Stimulated activated CD8-positive, alpha-beta memory T cell treated with anti-CD3 and anti-CD28 coated beads, Interleukin-2, amount 100 ng/mL, for 48 hours (primary cell): ENCODE data around the gene CBX3.
"Not testable (repeated sequence)": the region's sequence is repeated elsewhere in the genome, so short reads cannot be mapped to it uniquely, and the experiment has no call there.

Source experiments
- DNase-seq, 2 donors: peaks; one replicate each; pipeline ENCODE4 v3.0.0-alpha.2; 2020; ENCODE audit warnings: low read depth in 2 of 2

Gene CBX3

DNA sequence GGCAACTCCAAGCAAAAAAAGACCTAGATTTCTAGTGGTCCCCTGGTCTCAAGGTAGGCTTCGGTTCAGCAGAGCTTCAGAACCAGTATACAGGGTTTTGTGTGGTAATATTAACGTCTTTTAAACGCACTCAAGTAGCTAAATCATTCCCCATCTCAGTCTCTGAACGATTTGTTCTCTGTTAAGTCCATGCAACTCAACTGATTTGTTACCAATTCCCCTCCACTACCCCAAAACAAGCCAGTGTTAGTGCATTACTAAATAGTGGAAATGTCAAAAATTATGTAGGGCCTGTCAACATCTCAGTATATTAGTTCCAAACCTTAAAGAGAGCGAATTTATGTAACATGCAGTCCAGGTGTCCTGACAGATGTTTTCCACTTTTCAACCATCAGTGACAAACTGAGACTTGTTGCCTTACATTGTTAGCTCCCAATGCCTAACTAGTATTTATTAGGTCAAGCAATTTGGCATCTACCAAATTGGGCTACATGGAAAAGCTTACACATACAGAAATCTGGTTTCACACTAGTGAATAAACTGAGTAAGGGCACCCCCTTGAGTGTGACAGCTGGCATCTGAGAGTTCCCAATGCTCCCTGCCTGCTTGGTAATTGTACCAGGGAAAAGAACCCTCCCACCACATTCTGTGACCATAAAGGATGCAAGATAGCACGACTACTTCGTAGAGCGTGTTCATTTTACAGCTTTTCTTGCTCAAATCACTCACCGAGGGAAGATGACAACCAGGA lies 13.2 kb upstream of the CBX3 start:
- no peak for DNase-seq

DNA sequence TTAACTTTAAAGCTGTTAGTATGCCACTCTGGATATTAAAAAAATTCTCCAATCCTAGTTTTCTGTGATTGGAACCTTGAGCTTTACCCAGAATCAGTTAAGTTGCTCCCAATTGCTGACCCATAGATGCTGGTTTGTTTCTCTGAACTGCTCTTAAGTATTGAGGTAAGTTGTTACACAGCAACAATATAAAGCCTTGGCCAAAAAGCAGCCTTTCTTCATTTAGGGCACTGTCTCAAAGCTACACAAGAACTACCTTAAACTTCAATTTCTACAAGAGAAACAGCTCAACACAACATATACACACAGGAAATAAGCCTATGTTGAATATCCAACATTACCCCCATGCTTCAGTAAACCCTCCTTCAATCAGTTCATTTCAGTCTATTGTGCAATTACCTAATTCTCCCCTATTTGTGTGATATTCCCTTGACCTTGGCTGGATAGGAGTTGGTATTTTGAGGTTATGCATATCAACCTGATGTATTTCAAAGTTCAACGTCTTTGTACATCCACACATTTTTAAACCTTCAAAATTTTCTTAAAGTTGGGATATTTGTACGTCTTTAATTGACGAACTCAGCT lies 12.5 kb upstream of the CBX3 start:
- DNase-seq, result no peak

DNA sequence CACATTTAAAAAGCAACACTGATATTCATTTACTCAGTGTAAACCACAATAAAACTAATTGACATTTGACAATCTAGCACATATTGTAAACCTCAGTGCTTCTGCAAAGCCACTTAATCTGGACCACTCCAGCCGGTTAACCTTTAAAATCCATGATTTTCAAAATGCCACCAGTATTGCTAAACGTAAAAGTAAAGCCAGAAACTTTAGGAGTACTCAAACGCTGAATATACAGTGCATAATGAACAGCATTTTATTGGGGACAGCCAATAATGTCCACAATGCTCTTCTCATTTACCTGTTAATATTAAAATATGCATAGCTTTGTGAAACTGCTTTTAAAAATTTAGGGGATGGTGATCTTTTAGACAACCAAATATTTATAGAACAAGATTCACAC lies 11.8 kb upstream of the CBX3 start:
- no peak for DNase-seq

DNA sequence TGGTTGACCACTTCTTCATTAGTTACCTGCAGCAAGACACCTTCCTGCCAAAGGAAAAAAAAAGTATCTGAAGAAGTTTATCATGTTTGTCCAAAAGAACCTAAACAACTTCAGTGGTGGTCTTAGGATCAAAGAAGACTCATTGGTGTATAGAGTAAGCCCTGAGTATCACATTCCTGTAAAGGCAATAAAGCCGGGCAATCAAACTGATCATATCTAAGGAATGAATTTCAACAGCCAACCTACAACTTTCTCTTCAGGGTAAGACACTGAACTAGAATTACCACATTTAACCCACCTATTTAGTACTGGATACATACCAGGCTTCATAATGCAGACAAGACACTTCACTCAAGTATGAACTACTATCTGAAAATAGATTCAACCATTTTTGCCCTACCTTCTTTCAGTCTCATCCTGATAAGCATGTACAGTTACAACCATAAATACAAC lies 11.1 kb upstream of the CBX3 start:
- DNase-seq, result no peak

DNA sequence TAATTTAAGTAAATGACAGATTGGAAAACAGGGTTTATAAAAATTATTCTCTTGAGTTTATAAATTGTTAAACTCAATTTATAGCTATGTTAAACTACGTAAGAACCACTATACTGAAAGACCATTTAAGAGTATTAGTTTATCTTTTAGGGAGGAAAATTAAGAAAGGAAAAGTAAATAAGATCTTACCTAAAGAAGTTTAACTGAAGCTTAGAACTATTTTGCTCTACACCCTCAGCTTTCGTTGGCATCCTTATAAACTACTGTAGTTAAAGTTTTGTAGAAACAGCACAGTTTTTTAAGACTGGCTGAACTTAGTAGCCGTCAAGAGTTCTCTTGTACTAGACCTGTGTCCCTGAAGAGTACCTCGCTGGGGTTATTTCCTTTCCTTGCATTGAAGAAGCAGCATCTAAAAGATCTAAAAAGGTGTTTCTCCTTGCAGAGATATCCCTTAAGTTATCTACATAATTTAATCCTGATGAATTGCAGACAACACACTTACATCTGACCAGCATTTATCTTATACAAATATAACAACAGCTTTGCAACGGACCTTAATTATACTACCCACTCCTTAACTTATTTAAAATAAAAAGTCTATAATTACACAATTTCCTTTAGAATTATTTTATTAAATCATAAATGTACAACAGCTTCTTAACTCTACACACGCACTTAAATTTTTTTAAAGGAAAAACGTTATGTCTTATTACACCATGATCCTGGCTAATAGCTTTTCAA lies 10.1 kb upstream of the CBX3 start:
- DNase-seq, result no peak

DNA sequence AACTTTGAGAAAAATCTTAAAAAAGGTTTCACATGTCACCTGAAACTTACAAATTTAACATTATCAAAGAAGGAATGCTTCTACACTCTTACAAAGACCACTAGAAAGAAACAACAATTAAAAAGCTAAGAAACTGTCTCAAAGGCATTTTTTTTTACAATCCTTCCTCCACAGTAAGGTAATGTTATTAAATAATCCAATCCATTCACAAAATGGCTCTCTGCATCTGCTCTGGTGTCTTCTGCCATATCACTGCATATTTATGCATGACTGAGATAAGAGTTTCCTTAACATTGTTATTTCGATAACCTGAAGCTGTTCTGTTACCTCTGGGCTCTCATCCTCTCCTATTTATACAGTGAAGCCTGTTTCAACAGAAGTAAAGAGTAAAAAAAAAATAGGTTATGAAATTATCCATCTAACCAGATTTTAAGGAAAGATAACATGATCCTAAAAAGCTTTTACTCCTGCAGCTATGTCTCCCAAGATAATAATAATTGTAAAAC lies 9.5 kb upstream of the CBX3 start:
- no peak for DNase-seq

DNA sequence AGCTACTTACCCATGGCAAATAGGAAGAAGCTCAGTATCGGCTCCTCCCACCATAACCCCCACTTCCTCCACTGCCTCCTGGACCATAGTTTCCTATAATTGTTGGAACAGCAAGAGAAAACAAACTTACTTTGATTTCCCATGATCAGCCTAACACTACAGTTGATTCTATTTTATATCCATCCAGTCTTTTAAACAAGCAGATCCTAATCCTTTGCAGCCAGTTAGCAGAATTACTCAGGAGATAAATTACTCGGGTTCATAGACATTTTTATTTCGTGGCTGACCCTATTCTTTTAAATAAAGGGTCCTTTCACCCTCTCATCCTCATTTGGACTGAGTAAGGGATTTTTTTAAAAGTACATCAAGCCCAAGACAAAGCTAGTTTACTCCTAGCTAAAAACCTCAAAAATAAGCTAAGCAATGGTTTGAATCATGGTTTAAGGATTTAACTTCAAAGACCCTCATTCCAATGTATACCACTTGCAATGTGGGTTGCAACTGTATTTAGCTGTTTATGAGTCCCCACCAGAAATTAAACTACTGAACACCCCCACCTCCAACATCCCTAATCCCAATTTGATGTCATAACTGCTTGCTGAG lies 9.0 kb upstream of the CBX3 start:
- DNase-seq, result no peak

DNA sequence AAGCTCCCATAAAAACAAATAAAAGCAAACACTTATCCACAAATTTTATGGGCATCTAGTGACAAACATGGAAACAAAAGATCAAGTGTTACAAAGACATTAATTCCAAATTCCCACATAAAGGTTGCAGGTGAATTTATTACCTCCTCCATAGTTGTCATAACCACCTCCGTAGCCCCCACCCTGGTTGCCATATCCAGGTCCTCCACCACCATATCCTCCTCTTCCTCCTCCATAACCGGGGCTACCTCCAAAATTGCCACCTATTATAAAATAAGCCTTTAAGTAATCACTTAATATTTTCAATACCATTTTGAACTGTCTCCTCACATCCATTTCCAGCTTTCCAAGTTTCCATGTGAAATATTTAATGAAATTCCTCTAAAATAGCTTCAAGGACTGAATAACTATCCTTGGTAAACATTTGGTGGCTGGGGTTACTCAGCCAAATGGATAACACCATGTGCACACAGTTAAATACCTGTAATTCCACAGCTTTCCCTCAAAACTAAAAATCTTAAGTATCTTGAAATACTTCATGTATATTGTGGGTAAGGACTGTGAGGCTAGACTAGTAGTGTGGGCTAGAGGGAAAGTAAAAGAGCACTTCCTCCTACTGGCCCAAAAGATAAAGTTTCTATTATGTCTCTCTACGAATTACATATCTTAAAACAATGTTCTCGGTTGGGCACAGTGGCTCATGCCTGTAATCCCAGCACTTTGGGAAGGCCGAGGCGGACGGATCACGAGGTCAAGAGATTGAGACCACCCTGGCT lies 7.9 kb upstream of the CBX3 start:
- no peak for DNase-seq

DNA sequence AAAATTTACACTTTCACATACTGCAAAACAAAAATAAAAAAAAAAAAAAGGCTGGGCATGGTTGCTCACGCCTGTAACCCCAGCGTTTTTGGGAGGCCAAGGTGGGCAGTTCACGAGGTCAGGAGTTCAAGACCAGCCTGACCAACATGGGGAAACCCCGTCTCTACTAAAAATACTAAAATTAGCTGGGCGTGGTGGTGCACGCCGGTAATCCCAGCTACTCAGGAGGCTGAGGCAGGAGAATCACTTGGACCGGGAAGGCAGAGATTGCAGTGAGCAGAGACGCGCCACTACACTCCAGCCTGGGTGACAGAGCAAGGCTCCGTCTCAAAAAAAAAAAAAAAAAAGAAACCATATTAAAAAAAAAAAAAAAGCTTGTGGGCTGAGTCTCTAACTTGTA lies 6.8 kb upstream of the CBX3 start:
- not testable (repeated sequence) for DNase-seq

DNA sequence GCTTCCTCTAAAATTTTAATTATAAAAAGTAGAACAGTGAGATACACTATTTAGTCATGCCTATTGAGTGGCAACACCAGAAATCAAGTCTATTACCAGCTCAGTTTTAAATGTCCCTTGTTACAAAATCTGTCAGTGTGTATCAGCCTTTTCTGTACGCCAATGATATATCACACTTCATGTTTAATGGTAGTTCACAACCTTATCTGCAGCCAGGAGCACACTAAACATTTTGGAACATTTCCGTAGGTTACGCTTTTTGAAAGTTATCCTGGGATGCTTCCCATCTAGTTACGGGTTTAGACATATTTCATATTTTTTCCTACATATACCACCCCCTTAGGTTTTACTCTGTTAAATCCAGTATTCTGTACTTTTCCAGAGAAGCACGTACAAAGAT lies 6.4 kb upstream of the CBX3 start:
- no peak for DNase-seq

DNA sequence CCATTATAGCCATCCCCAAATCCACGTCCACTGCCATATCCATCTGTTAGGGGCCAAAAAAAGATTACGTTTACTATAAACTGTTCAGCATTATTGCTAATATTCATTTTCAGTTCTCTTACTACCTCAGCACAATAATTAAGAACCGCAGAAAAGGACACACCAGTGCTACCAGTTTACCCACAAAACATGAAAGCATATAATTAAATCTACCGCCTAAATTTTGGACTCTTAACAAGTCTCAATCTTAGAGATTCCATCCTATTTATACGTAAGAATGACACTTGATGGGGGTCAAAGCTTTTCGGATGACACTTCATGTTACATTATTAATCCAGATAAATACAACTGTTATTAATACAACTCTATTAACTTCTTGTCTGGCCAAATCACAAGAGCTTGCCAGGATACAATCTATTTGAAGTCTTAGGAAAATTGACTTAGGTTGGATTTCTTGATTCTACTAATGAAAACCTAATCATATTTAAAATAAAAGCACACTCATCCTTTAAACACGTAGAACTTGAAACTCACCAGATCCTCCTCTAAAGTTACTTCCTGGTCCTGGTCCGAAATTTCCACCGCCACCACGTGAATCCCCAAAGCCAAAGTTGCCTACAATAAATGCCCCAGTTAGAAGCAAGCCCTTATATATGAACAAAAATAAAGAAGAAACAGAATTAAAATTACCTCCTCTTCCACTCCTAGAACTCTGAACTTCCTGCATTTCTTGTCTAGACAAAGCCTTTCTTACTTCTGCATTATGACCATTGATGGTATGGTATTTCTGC lies 5.5 kb upstream of the CBX3 start:
- no peak for DNase-seq

DNA sequence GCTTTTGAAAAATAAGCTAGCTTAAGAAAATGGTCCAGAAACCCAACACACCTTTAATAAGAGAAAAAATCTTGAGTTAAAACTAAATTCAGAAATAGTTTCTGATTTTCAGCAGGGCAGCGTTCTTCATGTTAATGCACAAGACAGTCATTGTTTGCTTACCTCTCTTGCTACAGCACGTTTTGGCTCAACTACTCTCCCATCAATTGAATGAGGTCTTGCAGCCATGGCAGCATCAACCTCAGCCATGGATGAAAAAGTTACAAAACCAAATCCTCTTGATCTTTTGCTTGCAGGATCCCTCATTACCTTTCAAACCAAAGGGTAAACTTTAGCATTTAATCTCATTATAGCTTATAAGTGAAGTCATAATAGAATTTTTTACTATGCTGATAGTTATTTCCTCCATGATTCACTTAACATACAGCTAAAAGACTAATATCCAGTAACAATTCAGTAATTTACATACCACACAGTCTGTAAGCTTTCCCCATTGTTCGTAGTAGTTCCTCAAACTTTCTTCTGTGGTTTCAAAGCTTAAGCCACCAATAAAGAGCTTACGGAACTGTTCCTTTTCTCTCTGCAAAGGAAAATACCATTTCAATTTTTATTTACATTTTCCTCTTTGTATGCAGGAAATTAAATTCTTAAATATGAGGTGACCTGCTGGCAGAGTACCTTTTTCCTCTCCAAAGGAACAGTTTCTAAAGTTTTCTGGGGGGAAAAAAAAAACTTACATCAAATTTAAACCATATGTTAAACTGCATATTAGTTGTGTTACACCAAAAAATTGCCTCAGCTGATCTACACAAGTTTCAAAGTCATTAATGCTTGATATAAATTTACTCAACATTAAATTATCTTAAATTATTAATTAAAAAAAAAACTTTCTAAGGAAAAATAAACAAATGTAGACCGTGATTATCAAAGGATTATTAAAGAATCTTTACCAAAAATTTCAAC lies 4.1 kb upstream of the CBX3 start:
- no peak for DNase-seq

DNA sequence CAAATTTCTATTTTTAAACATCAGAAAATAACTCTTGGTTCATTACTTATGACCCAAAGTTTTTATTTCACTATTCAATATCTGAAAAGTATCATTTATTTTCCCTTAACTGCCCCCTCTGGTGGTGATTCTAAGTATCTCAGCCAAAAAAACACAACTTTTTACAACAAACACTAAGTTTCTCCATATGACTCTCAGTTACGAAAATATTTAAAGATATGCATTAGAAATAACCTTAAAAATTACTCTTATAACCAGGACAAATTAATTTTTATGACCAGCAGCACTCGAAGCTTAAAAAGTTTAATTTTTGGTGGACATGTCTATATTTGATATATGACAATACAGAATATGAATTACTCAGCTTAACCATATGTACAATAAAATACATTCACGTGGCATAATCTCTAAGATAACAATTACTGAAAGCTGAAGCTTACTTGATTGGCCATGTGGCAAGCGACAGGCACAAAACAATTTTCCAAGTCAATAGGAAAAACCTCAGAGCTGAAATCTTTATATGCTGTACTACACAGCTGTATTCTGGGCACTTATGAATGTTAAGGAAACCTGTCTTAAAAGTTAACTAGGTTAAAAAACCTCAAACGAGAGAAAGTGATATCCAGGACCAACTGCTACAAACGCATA lies 3.3 kb upstream of the CBX3 start:
- DNase-seq, result no peak

DNA sequence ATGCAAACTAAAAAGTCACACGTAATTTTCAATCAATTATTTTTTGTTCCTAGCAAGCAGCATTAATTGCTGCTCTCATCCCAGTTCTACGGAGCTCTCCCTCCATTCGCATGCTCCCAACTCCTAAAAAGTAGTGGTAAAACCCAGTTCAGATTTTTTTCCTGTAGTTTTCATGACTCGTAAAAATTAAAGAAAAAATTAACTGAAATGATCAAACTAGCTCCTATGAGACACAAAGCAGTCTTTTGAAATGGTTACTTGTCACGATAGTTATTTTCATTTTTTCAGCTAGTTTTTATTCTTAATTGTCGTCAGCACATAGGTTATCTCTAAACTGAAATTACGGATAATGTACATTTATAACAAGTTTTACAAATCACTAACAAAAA lies 2.8 kb upstream of the CBX3 start:
- DNase-seq, result no peak

DNA sequence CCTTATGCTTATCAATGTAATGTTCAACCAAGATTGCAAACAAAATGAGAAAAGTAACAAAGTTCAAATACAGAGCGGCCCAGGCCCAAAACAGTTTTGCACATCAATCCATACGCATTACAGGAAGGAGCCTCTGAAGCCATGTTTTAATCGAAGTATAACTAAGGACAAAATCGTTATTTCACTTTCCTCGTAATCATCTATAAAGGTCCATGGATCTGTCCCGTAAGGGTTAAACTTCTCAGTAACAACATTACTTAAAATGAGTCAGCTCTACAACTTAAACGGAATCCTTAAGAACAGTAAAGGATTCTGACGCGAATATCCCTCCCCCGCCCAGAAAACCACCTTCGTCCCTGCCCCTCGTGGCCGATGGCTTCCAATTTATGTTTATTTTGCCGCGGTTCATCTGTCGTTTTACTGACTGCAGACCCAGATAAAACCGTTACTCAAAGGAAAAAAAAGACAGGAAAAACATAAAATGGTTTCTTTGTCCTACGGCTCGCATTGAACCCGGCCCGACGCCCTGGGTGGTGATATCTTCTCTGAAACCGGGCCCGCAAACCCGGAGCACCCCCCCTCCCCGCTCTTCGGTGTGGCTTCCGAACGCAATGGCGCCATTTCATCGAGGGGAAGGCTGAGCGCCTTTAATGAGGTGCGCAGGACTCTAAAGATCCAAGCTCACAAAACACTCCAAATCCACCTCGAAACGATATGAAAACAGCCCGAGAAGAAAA lies 2.1 kb upstream of the CBX3 start:
- peak; percentile 43 to 47 for DNase-seq

DNA sequence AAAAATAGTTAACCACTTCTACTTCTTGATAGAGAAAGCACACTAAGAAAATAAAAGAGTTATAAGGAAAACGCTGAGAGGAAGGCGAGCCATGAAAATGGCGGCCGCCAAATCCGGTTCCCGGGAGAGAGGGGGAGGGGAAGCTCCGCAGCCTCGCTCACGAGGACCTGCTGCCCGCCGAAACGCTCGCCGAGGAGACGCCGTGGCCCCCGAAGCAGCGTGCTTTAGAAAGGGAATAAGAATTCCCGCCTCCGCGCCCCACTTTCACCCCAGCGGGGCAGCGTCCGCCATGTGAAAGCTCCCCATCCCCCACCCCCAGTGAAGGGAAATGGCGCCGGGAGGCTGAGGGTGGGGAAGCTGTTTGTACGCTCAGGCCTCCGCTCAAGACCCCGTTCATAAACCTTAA lies 1.5 kb upstream of the CBX3 start:
- DNase-seq, result peak; percentile 62 to 64

DNA sequence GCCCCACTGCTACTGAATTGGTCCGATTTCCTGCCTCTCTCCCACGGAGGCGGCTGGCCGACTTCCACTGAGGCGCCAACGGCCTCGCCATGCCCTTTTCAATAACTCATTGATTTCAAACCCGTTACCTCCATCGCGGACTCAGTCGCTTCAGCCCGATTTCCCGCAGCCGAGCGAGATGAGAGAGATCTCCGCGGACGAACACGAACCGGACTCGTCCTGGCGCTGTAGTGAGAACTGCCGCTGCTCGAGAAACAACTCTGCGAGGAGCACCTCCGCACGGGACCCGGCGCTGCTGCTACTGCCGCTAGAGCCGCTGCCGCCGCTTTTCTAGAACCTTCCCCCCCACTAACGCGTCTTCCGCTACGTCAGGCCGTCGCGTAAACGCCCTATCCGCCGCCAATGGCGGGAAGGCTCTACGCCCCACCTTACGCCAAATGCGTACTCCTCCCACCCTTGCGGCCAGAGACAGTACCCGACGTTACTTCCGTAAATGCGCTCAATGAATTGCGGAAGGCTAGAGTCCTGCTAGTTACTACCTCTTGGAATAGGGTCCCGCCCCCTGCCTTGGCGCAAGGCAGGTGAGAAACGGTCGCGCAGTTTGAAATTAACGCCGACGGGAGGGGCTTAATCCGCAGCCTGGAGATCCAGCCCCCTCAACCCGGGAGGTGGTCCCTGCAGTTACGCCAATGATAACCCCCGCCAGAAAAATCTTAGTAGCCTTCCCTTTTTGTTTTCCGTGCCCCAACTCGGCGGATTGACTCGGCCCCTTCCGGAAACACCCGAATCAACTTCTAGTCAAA lies 900 bp upstream of the CBX3 start, which contains the start of gene HNRNPA2B1:
Gene HNRNPA2B1, minus strand, starts transcription at position 303 of the 803 bp plus-strand sequence. Its CDS starts 169 bp downstream, at position 134.
- peak; percentile 90 to 96 for DNase-seq
